Measurements from ENCODE around the gene LSAMP. TPM values are rescaled to one million over a fixed set of nuclear protein-coding genes. Genes with fewer than 3 reads are reported as not detected.

LSAMP gene
- total RNA-seq, 1 donor = 3.3 TPM

DNA sequence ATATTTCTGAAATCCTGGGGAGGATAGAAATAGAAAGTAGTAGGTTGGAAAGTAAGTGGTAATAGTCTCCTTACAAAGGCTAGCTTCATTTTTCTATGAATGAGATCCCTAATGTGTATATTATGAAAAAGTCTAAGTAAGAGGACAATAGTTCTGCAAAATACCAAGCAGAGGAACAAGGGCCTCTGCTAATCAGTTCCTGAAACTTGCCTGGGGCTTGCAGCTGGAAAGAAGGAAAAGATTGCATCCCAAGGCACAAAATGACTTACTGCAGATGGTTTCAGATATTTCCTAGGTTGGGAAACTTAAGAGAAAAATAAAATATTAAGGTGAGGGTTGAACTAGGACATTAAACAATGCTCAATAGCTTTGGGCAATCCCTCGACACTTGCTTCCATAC is 528.4 kb downstream of the LSAMP start:
- no peaks in the 10 kb centered on the region for H3K27me3 ChIP-seq (ENCODE audit: insufficient read depth, low read length)
- H3K9me3 ChIP-seq (ENCODE audit: low read depth, low read length) = no peaks in the 10 kb centered on the region
- H3K4me3 ChIP-seq (ENCODE audit: insufficient read depth, low read length) = no peak overlapping the region
- H3K4me2 ChIP-seq (ENCODE audit: insufficient read depth, low read length) = no peak overlapping the region
- no peaks in the 10 kb centered on the region for H3K79me2 ChIP-seq (ENCODE audit: insufficient read depth, low read length)
- no peak for DNase-seq (ENCODE audit: insufficient read length, low spot score, missing footprints)
- no peak for TF ChIP-seq CTCF (IDR thresholded peaks at IDR 0.05; ENCODE audit: extremely low read depth, low read depth, low read length)
- H4K20me1 ChIP-seq (ENCODE audit: insufficient read depth, low read length) = no peaks in the 10 kb centered on the region
- H2AFZ ChIP-seq (ENCODE audit: low read length) = no peak overlapping the region
- no peak overlapping the region for H3K27ac ChIP-seq (ENCODE audit: low read depth, low read length)
- no peaks in the 10 kb centered on the region for H3K4me1 ChIP-seq (ENCODE audit: insufficient read depth, low read length)
- no peaks in the 10 kb centered on the region for H3K36me3 ChIP-seq (ENCODE audit: insufficient read depth, low read length)

- H3K4me3 ChIP-seq (ENCODE audit: insufficient read depth, low read length) = no peak overlapping the region
- no peak for DNase-seq (ENCODE audit: insufficient read length, low spot score, missing footprints)
- H4K20me1 ChIP-seq (ENCODE audit: insufficient read depth, low read length) = no peaks in the 10 kb centered on the region
- H3K4me2 ChIP-seq (ENCODE audit: insufficient read depth, low read length) = no peak overlapping the region
- no peaks in the 10 kb centered on the region for H3K36me3 ChIP-seq (ENCODE audit: insufficient read depth, low read length)
- H3K27ac ChIP-seq (ENCODE audit: low read depth, low read length) = no peak overlapping the region
- no peaks in the 10 kb centered on the region for H3K9me3 ChIP-seq (ENCODE audit: low read depth, low read length)
- H2AFZ ChIP-seq (ENCODE audit: low read length) = no peak overlapping the region
- no peak for TF ChIP-seq CTCF (IDR thresholded peaks at IDR 0.05; ENCODE audit: extremely low read depth, low read depth, low read length)
- no peaks in the 10 kb centered on the region for H3K79me2 ChIP-seq (ENCODE audit: insufficient read depth, low read length)
- H3K27me3 ChIP-seq (ENCODE audit: insufficient read depth, low read length) = no peaks in the 10 kb centered on the region
- H3K4me1 ChIP-seq (ENCODE audit: insufficient read depth, low read length) = no peaks in the 10 kb centered on the region
Measured at GRCh38 chr3:115915061-115915460, 530.2 kb downstream of the LSAMP start.

GRCh38 chr3:115913069-115913686 is 532.1 kb downstream of the LSAMP start:
- H3K9me3 ChIP-seq (ENCODE audit: low read depth, low read length) = no peaks in the 10 kb centered on the region
- no peak overlapping the region for H3K4me2 ChIP-seq (ENCODE audit: insufficient read depth, low read length)
- peak; percentile 71 for DNase-seq (ENCODE audit: insufficient read length, low spot score, missing footprints)
- no peak overlapping the region for H3K4me3 ChIP-seq (ENCODE audit: insufficient read depth, low read length)
- H4K20me1 ChIP-seq (ENCODE audit: insufficient read depth, low read length) = no peaks in the 10 kb centered on the region
- peak; percentile 51 for TF ChIP-seq CTCF (IDR thresholded peaks at IDR 0.05; ENCODE audit: extremely low read depth, low read depth, low read length)
- no peaks in the 10 kb centered on the region for H3K79me2 ChIP-seq (ENCODE audit: insufficient read depth, low read length)
- no peaks in the 10 kb centered on the region for H3K36me3 ChIP-seq (ENCODE audit: insufficient read depth, low read length)
- H3K4me1 ChIP-seq (ENCODE audit: insufficient read depth, low read length) = no peaks in the 10 kb centered on the region
- no peak overlapping the region for H3K27ac ChIP-seq (ENCODE audit: low read depth, low read length)
- H3K27me3 ChIP-seq (ENCODE audit: insufficient read depth, low read length) = no peaks in the 10 kb centered on the region
- H2AFZ ChIP-seq (ENCODE audit: low read length) = no peak overlapping the region

- TF ChIP-seq CTCF (IDR thresholded peaks at IDR 0.05; ENCODE audit: extremely low read depth, low read depth, low read length) = no peak
- no peaks in the 10 kb centered on the region for H3K27me3 ChIP-seq (ENCODE audit: insufficient read depth, low read length)
- DNase-seq (ENCODE audit: insufficient read length, low spot score, missing footprints) = no peak
- H3K4me3 ChIP-seq (ENCODE audit: insufficient read depth, low read length) = no peak overlapping the region
- no peaks in the 10 kb centered on the region for H3K9me3 ChIP-seq (ENCODE audit: low read depth, low read length)
- H3K4me2 ChIP-seq (ENCODE audit: insufficient read depth, low read length) = no peak overlapping the region
- H3K4me1 ChIP-seq (ENCODE audit: insufficient read depth, low read length) = no peaks in the 10 kb centered on the region
- no peak overlapping the region for H2AFZ ChIP-seq (ENCODE audit: low read length)
- H3K79me2 ChIP-seq (ENCODE audit: insufficient read depth, low read length) = no peaks in the 10 kb centered on the region
- no peaks in the 10 kb centered on the region for H3K36me3 ChIP-seq (ENCODE audit: insufficient read depth, low read length)
- no peaks in the 10 kb centered on the region for H4K20me1 ChIP-seq (ENCODE audit: insufficient read depth, low read length)
- H3K27ac ChIP-seq (ENCODE audit: low read depth, low read length) = no peak overlapping the region
Measured at GRCh38 chr3:115912372-115912771, 532.9 kb downstream of the LSAMP start.

Measured in osteoblast (primary cell).